Measurements from ENCODE around the gene NACAD.
"Not testable (repeated sequence)": the region's sequence is repeated elsewhere in the genome, so short reads cannot be mapped to it uniquely, and the experiment has no call there.

Gene NACAD

GRCh38 chr7:45118292-45118691 lies 29.5 kb upstream of the NACAD start:
- no peaks in the 10 kb centered on the region for H3K4me1 ChIP-seq
- H3K27me3 ChIP-seq (ENCODE audit: control insufficient read depth, insufficient read depth, low read length), result no peaks in the 10 kb centered on the region
- no peaks in the 10 kb centered on the region for H3K9me3 ChIP-seq (ENCODE audit: control insufficient read depth, low read length)
- no peak overlapping the region for H3K27ac ChIP-seq
- no peak overlapping the region for H3K4me2 ChIP-seq (ENCODE audit: low read length)
- no peaks in the 10 kb centered on the region for H3K79me2 ChIP-seq
- no peak overlapping the region for H3K4me3 ChIP-seq (ENCODE audit: low read depth, low read length)
- no peaks in the 10 kb centered on the region for H3K36me3 ChIP-seq (ENCODE audit: control insufficient read depth, insufficient read depth, low read length)
- H3K9ac ChIP-seq, result no peak overlapping the region
- TF ChIP-seq CTCF (IDR thresholded peaks at IDR 0.05), result no peak
- H2AFZ ChIP-seq, result no peak overlapping the region

- Histone ChIP-seq H3K4me3 (ENCODE audit: low read depth, low read length) (no peak overlapping the region), H2AFZ (no peak overlapping the region), H3K9ac (no peak overlapping the region), H3K27me3 (ENCODE audit: control insufficient read depth, insufficient read depth, low read length) (no peaks in the 10 kb centered on the region), H3K36me3 (ENCODE audit: control insufficient read depth, insufficient read depth, low read length) (no peaks in the 10 kb centered on the region), H3K79me2 (no peaks in the 10 kb centered on the region), H3K4me2 (ENCODE audit: low read length) (no peak overlapping the region), H3K4me1 (no peaks in the 10 kb centered on the region), H3K27ac (no peak overlapping the region), H3K9me3 (ENCODE audit: control insufficient read depth, low read length) (no peaks in the 10 kb centered on the region)
- TF ChIP-seq CTCF (IDR thresholded peaks at IDR 0.05), result no peak
These were observed 28.8 kb upstream of the NACAD start for GRCh38 chr7:45117582-45117981.

- Histone ChIP-seq H2AFZ (no peak overlapping the region), H3K27ac (no peak overlapping the region), H3K4me1 (no peaks in the 10 kb centered on the region), H3K4me2 (ENCODE audit: low read length) (no peak overlapping the region), H3K9ac (no peak overlapping the region), H3K9me3 (ENCODE audit: control insufficient read depth, low read length) (no peaks in the 10 kb centered on the region), H3K79me2 (peaks cover 1% of the 10 kb centered on the region), H3K27me3 (ENCODE audit: control insufficient read depth, insufficient read depth, low read length) (no peaks in the 10 kb centered on the region), H3K4me3 (ENCODE audit: low read depth, low read length) (no peak overlapping the region), H3K36me3 (ENCODE audit: control insufficient read depth, insufficient read depth, low read length) (no peaks in the 10 kb centered on the region)
- TF ChIP-seq CTCF (IDR thresholded peaks at IDR 0.05), result no peak
These were observed 27.3 kb upstream of the NACAD start for GRCh38 chr7:45116048-45116447.

- no peak overlapping the region for H3K4me2 ChIP-seq (ENCODE audit: low read length)
- no peak for TF ChIP-seq CTCF (IDR thresholded peaks at IDR 0.05)
- H3K9ac ChIP-seq, result no peak overlapping the region
- no peaks in the 10 kb centered on the region for H3K27me3 ChIP-seq (ENCODE audit: control insufficient read depth, insufficient read depth, low read length)
- H2AFZ ChIP-seq, result no peak overlapping the region
- no peak overlapping the region for H3K27ac ChIP-seq
- H3K36me3 ChIP-seq (ENCODE audit: control insufficient read depth, insufficient read depth, low read length), result no peaks in the 10 kb centered on the region
- H3K4me1 ChIP-seq, result peaks cover 3% of the 10 kb centered on the region
- no peak overlapping the region for H3K4me3 ChIP-seq (ENCODE audit: low read depth, low read length)
- H3K79me2 ChIP-seq, result peaks cover 4% of the 10 kb centered on the region
- H3K9me3 ChIP-seq (ENCODE audit: control insufficient read depth, low read length), result no peaks in the 10 kb centered on the region
These were observed 26.2 kb upstream of the NACAD start for GRCh38 chr7:45114926-45115325.

- not testable (repeated sequence) for H3K79me2 ChIP-seq; H2AFZ ChIP-seq; H3K36me3 ChIP-seq (ENCODE audit: control insufficient read depth, insufficient read depth, low read length); H3K4me2 ChIP-seq (ENCODE audit: low read length); H3K9ac ChIP-seq; H3K27ac ChIP-seq; H3K27me3 ChIP-seq (ENCODE audit: control insufficient read depth, insufficient read depth, low read length); H3K4me1 ChIP-seq; H3K9me3 ChIP-seq (ENCODE audit: control insufficient read depth, low read length); H3K4me3 ChIP-seq (ENCODE audit: low read depth, low read length)
These were observed 25.5 kb upstream of the NACAD start for GRCh38 chr7:45114257-45114656.

Measured in parathyroid adenoma (tissue), 2 donors.